K562 (cell line): ENCODE data around the gene SHISA5. TPM values are rescaled to one million over a fixed set of nuclear protein-coding genes. Genes with fewer than 3 reads are reported as not detected.

Source experiments
- RBM22 ChIP-seq: fragments of 200-400 bp; formaldehyde crosslinking; IDR thresholded peaks from 2 replicates; pipeline ENCODE4 v1.6.1; 2018; ENCODE audit warnings: low read length, low read depth; ENCODE audit not compliant: poor library complexity, severe bottlenecking
- polyA plus RNA-seq, 8 experiments: library from polyadenylated mRNA; depleted of rRNA in 4 of 8; stranded (reverse) in 5 of 8; unstranded in 3 of 8; fragments of >200 nt; fragmentation: Nextera tagmentation in 2 of 8; fragmentation: Illumina TruSeq in 1 of 8; extraction: Ambion mirVana in 2 of 8; extraction: Trizol in 1 of 8; gene quantifications; 2 replicates each; pipeline versions ENCODE4 v1.2.1 to v1.2.3, GENCODE V29; 2011 to 2014; ENCODE audit warnings: inconsistent platforms in 1 of 8, missing spikeins in 1 of 8
- total RNA-seq, 7 experiments: library from RNA; depleted of rRNA in 6 of 7; stranded (reverse); fragments of >200 nt in 6 of 7; fragmentation: Illumina TruSeq in 2 of 7; extraction: Trizol in 2 of 7; gene quantifications; 2 replicates each; pipeline versions ENCODE4 v1.2.1 to v1.2.3, GENCODE V29; 2011 to 2021; ENCODE audit warnings: low replicate concordance in 1 of 7
- TF ChIP-seq, protein P1 (sequence below): fragments of 200-600 bp; sonication (generic); IDR thresholded peaks from one replicate; pipeline ENCODE4 v1.6.1; 2012; ENCODE audit warnings: mild to moderate bottlenecking, low read depth, low read length, inconsistent platforms

SHISA5 gene
- total and polyA plus RNA-seq, 9 of the 15 experiments (the other 6 are each of a cell fraction or from before 2014, with no cell fraction given), result 8.4 to 85.8 (median 56.1) TPM

GRCh38 chr3:48466386-48467109 is 37.4 kb downstream of the SHISA5 start (continued):
- TF ChIP-seq, protein P1, sequence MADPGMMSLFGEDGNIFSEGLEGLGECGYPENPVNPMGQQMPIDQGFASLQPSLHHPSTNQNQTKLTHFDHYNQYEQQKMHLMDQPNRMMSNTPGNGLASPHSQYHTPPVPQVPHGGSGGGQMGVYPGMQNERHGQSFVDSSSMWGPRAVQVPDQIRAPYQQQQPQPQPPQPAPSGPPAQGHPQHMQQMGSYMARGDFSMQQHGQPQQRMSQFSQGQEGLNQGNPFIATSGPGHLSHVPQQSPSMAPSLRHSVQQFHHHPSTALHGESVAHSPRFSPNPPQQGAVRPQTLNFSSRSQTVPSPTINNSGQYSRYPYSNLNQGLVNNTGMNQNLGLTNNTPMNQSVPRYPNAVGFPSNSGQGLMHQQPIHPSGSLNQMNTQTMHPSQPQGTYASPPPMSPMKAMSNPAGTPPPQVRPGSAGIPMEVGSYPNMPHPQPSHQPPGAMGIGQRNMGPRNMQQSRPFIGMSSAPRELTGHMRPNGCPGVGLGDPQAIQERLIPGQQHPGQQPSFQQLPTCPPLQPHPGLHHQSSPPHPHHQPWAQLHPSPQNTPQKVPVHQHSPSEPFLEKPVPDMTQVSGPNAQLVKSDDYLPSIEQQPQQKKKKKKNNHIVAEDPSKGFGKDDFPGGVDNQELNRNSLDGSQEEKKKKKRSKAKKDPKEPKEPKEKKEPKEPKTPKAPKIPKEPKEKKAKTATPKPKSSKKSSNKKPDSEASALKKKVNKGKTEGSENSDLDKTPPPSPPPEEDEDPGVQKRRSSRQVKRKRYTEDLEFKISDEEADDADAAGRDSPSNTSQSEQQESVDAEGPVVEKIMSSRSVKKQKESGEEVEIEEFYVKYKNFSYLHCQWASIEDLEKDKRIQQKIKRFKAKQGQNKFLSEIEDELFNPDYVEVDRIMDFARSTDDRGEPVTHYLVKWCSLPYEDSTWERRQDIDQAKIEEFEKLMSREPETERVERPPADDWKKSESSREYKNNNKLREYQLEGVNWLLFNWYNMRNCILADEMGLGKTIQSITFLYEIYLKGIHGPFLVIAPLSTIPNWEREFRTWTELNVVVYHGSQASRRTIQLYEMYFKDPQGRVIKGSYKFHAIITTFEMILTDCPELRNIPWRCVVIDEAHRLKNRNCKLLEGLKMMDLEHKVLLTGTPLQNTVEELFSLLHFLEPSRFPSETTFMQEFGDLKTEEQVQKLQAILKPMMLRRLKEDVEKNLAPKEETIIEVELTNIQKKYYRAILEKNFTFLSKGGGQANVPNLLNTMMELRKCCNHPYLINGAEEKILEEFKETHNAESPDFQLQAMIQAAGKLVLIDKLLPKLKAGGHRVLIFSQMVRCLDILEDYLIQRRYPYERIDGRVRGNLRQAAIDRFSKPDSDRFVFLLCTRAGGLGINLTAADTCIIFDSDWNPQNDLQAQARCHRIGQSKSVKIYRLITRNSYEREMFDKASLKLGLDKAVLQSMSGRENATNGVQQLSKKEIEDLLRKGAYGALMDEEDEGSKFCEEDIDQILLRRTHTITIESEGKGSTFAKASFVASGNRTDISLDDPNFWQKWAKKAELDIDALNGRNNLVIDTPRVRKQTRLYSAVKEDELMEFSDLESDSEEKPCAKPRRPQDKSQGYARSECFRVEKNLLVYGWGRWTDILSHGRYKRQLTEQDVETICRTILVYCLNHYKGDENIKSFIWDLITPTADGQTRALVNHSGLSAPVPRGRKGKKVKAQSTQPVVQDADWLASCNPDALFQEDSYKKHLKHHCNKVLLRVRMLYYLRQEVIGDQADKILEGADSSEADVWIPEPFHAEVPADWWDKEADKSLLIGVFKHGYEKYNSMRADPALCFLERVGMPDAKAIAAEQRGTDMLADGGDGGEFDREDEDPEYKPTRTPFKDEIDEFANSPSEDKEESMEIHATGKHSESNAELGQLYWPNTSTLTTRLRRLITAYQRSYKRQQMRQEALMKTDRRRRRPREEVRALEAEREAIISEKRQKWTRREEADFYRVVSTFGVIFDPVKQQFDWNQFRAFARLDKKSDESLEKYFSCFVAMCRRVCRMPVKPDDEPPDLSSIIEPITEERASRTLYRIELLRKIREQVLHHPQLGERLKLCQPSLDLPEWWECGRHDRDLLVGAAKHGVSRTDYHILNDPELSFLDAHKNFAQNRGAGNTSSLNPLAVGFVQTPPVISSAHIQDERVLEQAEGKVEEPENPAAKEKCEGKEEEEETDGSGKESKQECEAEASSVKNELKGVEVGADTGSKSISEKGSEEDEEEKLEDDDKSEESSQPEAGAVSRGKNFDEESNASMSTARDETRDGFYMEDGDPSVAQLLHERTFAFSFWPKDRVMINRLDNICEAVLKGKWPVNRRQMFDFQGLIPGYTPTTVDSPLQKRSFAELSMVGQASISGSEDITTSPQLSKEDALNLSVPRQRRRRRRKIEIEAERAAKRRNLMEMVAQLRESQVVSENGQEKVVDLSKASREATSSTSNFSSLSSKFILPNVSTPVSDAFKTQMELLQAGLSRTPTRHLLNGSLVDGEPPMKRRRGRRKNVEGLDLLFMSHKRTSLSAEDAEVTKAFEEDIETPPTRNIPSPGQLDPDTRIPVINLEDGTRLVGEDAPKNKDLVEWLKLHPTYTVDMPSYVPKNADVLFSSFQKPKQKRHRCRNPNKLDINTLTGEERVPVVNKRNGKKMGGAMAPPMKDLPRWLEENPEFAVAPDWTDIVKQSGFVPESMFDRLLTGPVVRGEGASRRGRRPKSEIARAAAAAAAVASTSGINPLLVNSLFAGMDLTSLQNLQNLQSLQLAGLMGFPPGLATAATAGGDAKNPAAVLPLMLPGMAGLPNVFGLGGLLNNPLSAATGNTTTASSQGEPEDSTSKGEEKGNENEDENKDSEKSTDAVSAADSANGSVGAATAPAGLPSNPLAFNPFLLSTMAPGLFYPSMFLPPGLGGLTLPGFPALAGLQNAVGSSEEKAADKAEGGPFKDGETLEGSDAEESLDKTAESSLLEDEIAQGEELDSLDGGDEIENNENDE, result no peak
- peak; percentile 31 for TF ChIP-seq RBM22
